ENCODE measurements around the gene ADIPOR2.

ADIPOR2 gene

DNA sequence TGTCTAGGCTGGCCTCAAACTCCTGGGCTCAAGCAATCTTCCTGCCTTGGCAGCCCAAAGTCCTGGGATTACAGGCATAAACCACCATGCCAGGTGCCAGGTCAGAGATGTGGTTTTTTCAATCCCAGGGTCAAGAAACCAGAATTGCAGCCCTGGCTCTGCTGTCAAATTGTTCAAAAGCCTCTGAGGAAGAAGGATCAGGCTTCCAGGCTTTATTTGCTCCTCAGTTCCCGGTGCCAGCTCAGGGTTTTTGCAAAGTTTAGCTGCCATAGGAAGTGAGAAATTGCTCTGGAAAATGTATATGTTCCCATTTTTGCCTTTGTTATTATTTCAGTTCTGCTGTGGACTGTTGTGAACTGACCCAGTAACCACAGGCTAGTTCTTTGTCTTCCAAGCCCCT is 33.2 kb upstream of the ADIPOR2 start:
- no peak overlapping the region for H3K4me3 ChIP-seq (ENCODE audit: insufficient read length, low read depth)
- no peaks in the 10 kb centered on the region for H3K9me3 ChIP-seq (ENCODE audit: insufficient read depth, low read length)
- H3K27me3 ChIP-seq (ENCODE audit: insufficient read depth, insufficient read length), result peaks cover 13% of the 10 kb centered on the region
- no peaks in the 10 kb centered on the region for H3K36me3 ChIP-seq (ENCODE audit: insufficient read depth, insufficient read length, low read length)
- DNase-seq (ENCODE audit: low read depth, low spot score), result no peak
- no peak for TF ChIP-seq YY1 (IDR thresholded peaks at IDR 0.05; ENCODE audit: insufficient read depth, insufficient read length)
- TF ChIP-seq SUZ12 (IDR thresholded peaks at IDR 0.05; ENCODE audit: extremely low read depth, insufficient read depth, insufficient read length), result no peak
- no peak for TF ChIP-seq ZNF274 (IDR thresholded peaks at IDR 0.05; ENCODE audit: low read depth, low read length)
- H3K9ac ChIP-seq (ENCODE audit: insufficient read length, low read depth), result no peak overlapping the region
- peaks cover 11% of the 10 kb centered on the region for H3K4me1 ChIP-seq (ENCODE audit: insufficient read depth, insufficient read length)

DNA sequence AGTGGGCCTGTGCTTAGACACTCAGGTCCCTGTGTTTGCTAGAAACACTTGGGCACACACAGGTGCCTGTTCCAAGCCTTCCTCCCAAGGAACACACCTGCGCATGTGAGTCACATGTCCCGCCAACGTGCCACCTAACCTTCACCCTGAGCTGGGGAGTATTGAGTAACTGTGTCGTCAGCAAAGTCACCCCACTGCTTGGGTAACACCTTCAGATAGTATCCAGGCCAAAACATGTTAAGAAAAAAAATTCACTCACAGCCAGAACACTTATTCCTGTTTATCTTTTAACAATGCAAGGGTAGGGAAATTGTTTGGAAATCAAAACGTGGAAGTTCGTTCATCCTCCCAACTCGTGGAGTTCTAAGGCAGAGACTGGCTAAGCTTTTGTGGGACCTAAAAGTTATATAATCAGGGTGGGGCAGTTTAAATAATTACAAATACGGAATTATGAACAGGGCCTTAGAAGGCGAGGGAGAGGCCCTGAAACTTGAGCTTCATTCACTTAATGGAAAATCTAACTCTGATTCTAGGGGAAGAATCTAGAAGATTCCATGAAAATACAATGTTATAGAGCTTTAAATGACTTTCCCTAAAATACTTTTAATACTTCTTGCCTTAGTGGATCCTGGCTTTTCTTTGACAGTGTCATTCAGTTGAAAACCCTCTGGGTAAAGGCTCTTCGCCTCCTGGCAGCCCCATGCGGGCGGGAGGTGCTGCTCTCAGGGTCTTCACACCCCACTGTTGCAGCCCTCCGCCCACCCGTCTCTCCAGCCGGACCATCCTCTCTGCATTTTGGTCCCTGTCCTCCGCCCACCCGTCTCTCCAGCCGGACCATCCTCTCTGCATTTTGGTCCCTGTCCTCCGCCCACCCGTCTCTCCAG is 30.3 kb upstream of the ADIPOR2 start:
- Histone ChIP-seq H3K9me3 (ENCODE audit: insufficient read depth, low read length) (no peaks in the 10 kb centered on the region; the same call in 1 of the 2 replicates), H3K27me3 (ENCODE audit: insufficient read depth, insufficient read length) (peaks cover 28% of the 10 kb centered on the region), H3K36me3 (ENCODE audit: insufficient read depth, insufficient read length, low read length) (no peaks in the 10 kb centered on the region), H3K9ac (ENCODE audit: insufficient read length, low read depth) (no peak overlapping the region), H3K4me3 (ENCODE audit: insufficient read length, low read depth) (no peak overlapping the region), H3K4me1 (ENCODE audit: insufficient read depth, insufficient read length) (peaks cover 7% of the 10 kb centered on the region)
- DNase-seq (ENCODE audit: low read depth, low spot score), result no peak
- no peak for TF ChIP-seq YY1 (IDR thresholded peaks at IDR 0.05; ENCODE audit: insufficient read depth, insufficient read length)
- no peak for TF ChIP-seq SUZ12 (IDR thresholded peaks at IDR 0.05; ENCODE audit: extremely low read depth, insufficient read depth, insufficient read length)
- TF ChIP-seq ZNF274 (IDR thresholded peaks at IDR 0.05; ENCODE audit: low read depth, low read length), result no peak

GRCh38 chr12:1661553-1662335 is 29.1 kb upstream of the ADIPOR2 start:
- Histone ChIP-seq H3K36me3 (ENCODE audit: insufficient read depth, insufficient read length, low read length) (no peaks in the 10 kb centered on the region), H3K4me1 (ENCODE audit: insufficient read depth, insufficient read length) (peaks cover 7% of the 10 kb centered on the region), H3K9ac (ENCODE audit: insufficient read length, low read depth) (peak overlapping the region; percentile 71), H3K27me3 (ENCODE audit: insufficient read depth, insufficient read length) (peaks cover 28% of the 10 kb centered on the region), H3K9me3 (ENCODE audit: insufficient read depth, low read length) (no peaks in the 10 kb centered on the region; the same call in 1 of the 2 replicates), H3K4me3 (ENCODE audit: insufficient read length, low read depth) (peak overlapping the region; percentile 63)
- TF ChIP-seq SUZ12 (IDR thresholded peaks at IDR 0.05; ENCODE audit: extremely low read depth, insufficient read depth, insufficient read length) (no peak), YY1 (IDR thresholded peaks at IDR 0.05; ENCODE audit: insufficient read depth, insufficient read length) (no peak), ZNF274 (IDR thresholded peaks at IDR 0.05; ENCODE audit: low read depth, low read length) (no peak)
- DNase-seq (ENCODE audit: low read depth, low spot score), result peak; percentile 61

DNA sequence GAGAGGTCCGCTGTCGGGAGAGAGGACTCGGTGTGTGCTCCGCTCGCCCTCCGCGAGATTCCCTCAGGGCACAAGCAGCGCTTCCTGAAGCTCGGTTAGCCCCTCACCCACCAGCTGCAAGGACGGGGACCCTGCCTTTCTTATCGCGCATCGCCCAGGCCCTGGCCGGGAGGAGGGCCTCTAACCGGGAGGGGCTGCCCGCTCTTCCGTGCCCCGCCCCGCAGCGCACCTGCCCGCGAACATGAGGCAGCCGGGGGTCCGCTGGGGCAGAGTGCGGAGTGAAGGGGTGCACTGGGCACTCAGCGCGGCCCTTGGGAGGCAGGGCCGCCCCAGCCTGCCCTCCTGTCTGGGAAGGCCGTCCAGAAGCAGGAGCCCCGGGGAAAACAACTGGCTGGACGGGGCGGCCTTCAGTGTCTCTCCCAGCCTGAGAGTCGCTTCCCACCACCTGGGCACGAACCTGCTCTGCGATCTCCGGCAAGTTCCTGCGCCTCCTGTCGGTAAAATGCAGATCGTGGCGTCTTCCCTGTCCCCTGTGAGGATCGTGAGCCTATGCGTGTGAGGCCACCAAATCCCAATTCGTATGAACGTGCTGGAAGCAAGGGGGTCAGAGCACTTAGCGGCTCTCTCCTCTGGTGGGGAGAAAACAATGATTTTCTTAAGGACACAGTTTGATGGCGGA is 28.0 kb upstream of the ADIPOR2 start:
- H3K27me3 ChIP-seq (ENCODE audit: insufficient read depth, insufficient read length), result peaks cover 28% of the 10 kb centered on the region
- H3K36me3 ChIP-seq (ENCODE audit: insufficient read depth, insufficient read length, low read length), result no peaks in the 10 kb centered on the region
- H3K4me1 ChIP-seq (ENCODE audit: insufficient read depth, insufficient read length), result peaks cover 12% of the 10 kb centered on the region
- no peak for TF ChIP-seq SUZ12 (IDR thresholded peaks at IDR 0.05; ENCODE audit: extremely low read depth, insufficient read depth, insufficient read length)
- TF ChIP-seq ZNF274 (IDR thresholded peaks at IDR 0.05; ENCODE audit: low read depth, low read length), result no peak
- TF ChIP-seq YY1 (IDR thresholded peaks at IDR 0.05; ENCODE audit: insufficient read depth, insufficient read length), result no peak
- DNase-seq (ENCODE audit: low read depth, low spot score), result peak; percentile 95
- H3K4me3 ChIP-seq (ENCODE audit: insufficient read length, low read depth), result peak overlapping the region; percentile 31
- no peaks in the 10 kb centered on the region; the same call in 1 of the 2 replicates for H3K9me3 ChIP-seq (ENCODE audit: insufficient read depth, low read length)
- H3K9ac ChIP-seq (ENCODE audit: insufficient read length, low read depth), result peak overlapping the region; percentile 45

DNA sequence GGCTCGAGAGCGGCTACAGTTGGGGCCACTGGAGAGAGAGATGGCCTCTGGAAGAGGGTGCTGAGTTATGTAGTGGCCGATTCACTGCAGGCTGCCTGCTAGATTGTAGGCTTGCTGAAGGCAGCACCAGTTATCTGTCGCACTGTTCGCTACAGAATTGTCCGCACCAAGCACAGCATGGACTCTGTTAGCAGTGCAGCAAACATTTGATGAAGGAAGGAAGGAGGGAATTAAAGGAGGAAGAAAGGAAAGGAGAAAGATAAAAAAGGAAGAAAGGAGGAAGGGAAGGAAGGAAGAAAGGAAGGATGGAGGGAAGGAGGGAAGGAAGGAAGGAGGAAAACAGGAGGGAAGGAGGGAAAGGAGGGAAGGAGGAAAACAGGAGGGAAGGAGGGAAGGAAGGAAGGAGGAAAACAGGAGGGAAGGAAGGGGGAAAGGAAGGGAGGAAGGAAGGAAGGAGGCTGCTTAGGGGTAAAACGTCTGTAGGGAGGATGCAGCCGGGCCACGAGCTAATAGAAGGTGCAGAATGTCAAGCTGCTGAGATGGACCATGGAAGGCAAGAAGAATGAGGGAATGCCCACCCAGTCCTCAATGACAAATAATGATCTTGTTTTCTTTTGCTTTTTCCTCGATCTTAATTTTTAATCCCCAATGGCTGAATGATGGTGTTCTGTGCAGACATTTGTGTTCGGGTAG is 27.3 kb upstream of the ADIPOR2 start:
- H3K4me3 ChIP-seq (ENCODE audit: insufficient read length, low read depth), result no peak overlapping the region

DNA sequence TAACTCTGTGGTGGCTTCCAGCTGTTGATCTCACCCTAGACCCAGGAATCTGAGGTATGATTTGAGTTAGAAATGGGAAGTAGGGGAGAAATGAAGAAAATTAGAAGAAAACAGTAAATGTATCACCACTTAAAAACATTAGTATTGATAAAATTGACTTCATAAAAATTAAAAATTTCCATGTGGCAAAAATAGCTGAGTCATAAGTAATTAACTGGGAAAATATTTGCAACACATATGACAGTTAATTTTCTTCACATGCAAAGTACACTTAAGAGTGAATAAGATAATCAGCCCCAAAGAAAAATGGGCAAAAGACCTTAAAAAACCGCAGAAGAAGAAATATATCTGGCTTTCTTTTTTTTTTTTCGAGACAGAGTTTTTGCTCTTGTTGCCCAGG is 25.5 kb upstream of the ADIPOR2 start:
- Histone ChIP-seq H3K4me3 (ENCODE audit: insufficient read length, low read depth) (no peak overlapping the region), H3K4me1 (ENCODE audit: insufficient read depth, insufficient read length) (peaks cover 7% of the 10 kb centered on the region), H3K27me3 (ENCODE audit: insufficient read depth, insufficient read length) (peaks cover 25% of the 10 kb centered on the region), H3K9me3 (ENCODE audit: insufficient read depth, low read length) (no peaks in the 10 kb centered on the region; the same call in 1 of the 2 replicates), H3K36me3 (ENCODE audit: insufficient read depth, insufficient read length, low read length) (no peaks in the 10 kb centered on the region), H3K9ac (ENCODE audit: insufficient read length, low read depth) (no peak overlapping the region)
- TF ChIP-seq SUZ12 (IDR thresholded peaks at IDR 0.05; ENCODE audit: extremely low read depth, insufficient read depth, insufficient read length), result no peak
- no peak for TF ChIP-seq ZNF274 (IDR thresholded peaks at IDR 0.05; ENCODE audit: low read depth, low read length)
- TF ChIP-seq YY1 (IDR thresholded peaks at IDR 0.05; ENCODE audit: insufficient read depth, insufficient read length), result no peak
- DNase-seq (ENCODE audit: low read depth, low spot score), result no peak

More for the DNA sequence above, 27.3 kb upstream of the ADIPOR2 start:
- Histone ChIP-seq H3K4me1 (ENCODE audit: insufficient read depth, insufficient read length) (peaks cover 12% of the 10 kb centered on the region), H3K9me3 (ENCODE audit: insufficient read depth, low read length) (no peaks in the 10 kb centered on the region; the same call in 1 of the 2 replicates), H3K27me3 (ENCODE audit: insufficient read depth, insufficient read length) (peaks cover 28% of the 10 kb centered on the region), H3K36me3 (ENCODE audit: insufficient read depth, insufficient read length, low read length) (no peaks in the 10 kb centered on the region), H3K9ac (ENCODE audit: insufficient read length, low read depth) (no peak overlapping the region)
- no peak for TF ChIP-seq YY1 (IDR thresholded peaks at IDR 0.05; ENCODE audit: insufficient read depth, insufficient read length)
- no peak for TF ChIP-seq SUZ12 (IDR thresholded peaks at IDR 0.05; ENCODE audit: extremely low read depth, insufficient read depth, insufficient read length)
- TF ChIP-seq ZNF274 (IDR thresholded peaks at IDR 0.05; ENCODE audit: low read depth, low read length), result no peak
- DNase-seq (ENCODE audit: low read depth, low spot score), result no peak
